WTC11 (cell line): ENCODE measurements around the gene KCNJ6. TPM values are rescaled to one million over a fixed set of nuclear protein-coding genes. Genes with fewer than 3 reads are reported as not detected.

ENCODE experiments used
- ATAC-seq: fragments of 200-7000 bp; cut with Tn5 transposase; 2 replicates; pipeline ENCODE4 v1.10.0; 2021; ENCODE audit warnings: mild to moderate bottlenecking, moderate library complexity
- CTCF ChIA-PET: fragments of 300-600 bp; sonication (Branson Sonifier 250); formaldehyde crosslinking; loops from one replicate; lab custom pipeline; 2021; ENCODE audit warnings: antibody characterized with exemption; lab: Charles Lee
- POLR2A ChIA-PET: fragments of 350-600 bp; sonication (Branson Sonifier 250); formaldehyde crosslinking; loops from one replicate; lab custom pipeline; 2021; ENCODE audit warnings: antibody characterized with exemption; lab: Charles Lee
- DNase-seq: peaks from one replicate; pipeline ENCODE4 v3.0.0; 2021; ENCODE audit warnings: low spot score
- H3K27ac Mint-ChIP-seq: 2 replicates; pipeline ENCODE4 v1.8.0; 2021; ENCODE audit warnings: mixed read lengths
- H3K27me3 Mint-ChIP-seq: 2 replicates; pipeline ENCODE4 v1.8.0; 2021; ENCODE audit warnings: low read depth, mild to moderate bottlenecking, moderate library complexity, mixed read lengths
- H3K36me3 Mint-ChIP-seq: 2 replicates; pipeline ENCODE4 v1.8.0; 2021; ENCODE audit warnings: mixed read lengths
- H3K4me1 Mint-ChIP-seq: 2 replicates; pipeline ENCODE4 v1.8.0; 2022; ENCODE audit warnings: mixed read lengths
- H3K4me3 Mint-ChIP-seq: 2 replicates; pipeline ENCODE4 v1.8.0; 2021; ENCODE audit warnings: mild to moderate bottlenecking, moderate library complexity, mixed read lengths
- H3K9me3 Mint-ChIP-seq: 2 replicates; pipeline ENCODE4 v1.8.0; 2021; ENCODE audit warnings: mixed read lengths
- ATF6 ChIP-seq: sonication (generic); formaldehyde crosslinking; IDR thresholded peaks from 2 replicates; pipeline ENCODE4 v1.8.1; 2023; ENCODE audit warnings: mild to moderate bottlenecking, missing genetic modification reagents
- CBFB ChIP-seq: sonication (generic); formaldehyde crosslinking; IDR thresholded peaks from 2 replicates; pipeline ENCODE4 v1.8.1; 2022; ENCODE audit warnings: mild to moderate bottlenecking, low read depth, missing genetic modification reagents
- CTCF ChIP-seq: fragments of 200-600 bp; IDR thresholded peaks from 2 replicates; pipeline ENCODE4 v1.8.0; 2022; ENCODE audit warnings: antibody characterized with exemption
- EMX1 ChIP-seq: fragments of 250-450 bp; sonication (Bioruptor Pico); IDR thresholded peaks from 2 replicates; pipeline ENCODE4 v1.8.0; 2021; ENCODE audit warnings: mild to moderate bottlenecking
- ETV6 ChIP-seq: sonication (generic); formaldehyde crosslinking; IDR thresholded peaks from 2 replicates; pipeline ENCODE4 v1.8.1; 2022; ENCODE audit warnings: mild to moderate bottlenecking, missing genetic modification reagents
- FOXJ3 ChIP-seq: sonication (generic); formaldehyde crosslinking; IDR thresholded peaks from 2 replicates; pipeline ENCODE4 v1.9.0; 2021; ENCODE audit warnings: missing genetic modification reagents, mild to moderate bottlenecking, borderline replicate concordance
- GABPB1 ChIP-seq: sonication (generic); formaldehyde crosslinking; IDR thresholded peaks from 2 replicates; pipeline ENCODE4 v1.8.1; 2023; ENCODE audit warnings: mild to moderate bottlenecking, missing genetic modification reagents
- GRHL2 ChIP-seq: fragments of 250-450 bp; sonication (Bioruptor Pico); IDR thresholded peaks from 2 replicates; pipeline ENCODE4 v1.8.0; 2022; ENCODE audit warnings: mild to moderate bottlenecking, moderate library complexity; ENCODE audit not compliant: insufficient replicate concordance, severe bottlenecking
- IRF2 ChIP-seq: sonication (generic); formaldehyde crosslinking; IDR thresholded peaks from 2 replicates; pipeline ENCODE4 v1.8.0; 2022; ENCODE audit warnings: low read depth, missing genetic modification reagents, borderline replicate concordance
- JAZF1 ChIP-seq: fragments of 250-450 bp; sonication (Bioruptor Pico); IDR thresholded peaks from 2 replicates; pipeline ENCODE4 v1.9.0; 2021; ENCODE audit warnings: moderate library complexity, mild to moderate bottlenecking, inconsistent platforms
- NFYB ChIP-seq: sonication (generic); formaldehyde crosslinking; conservative IDR thresholded peaks from 2 replicates; pipeline ENCODE4 v1.8.0; 2022; ENCODE audit warnings: low read depth, missing genetic modification reagents
- NR3C1 ChIP-seq: sonication (generic); formaldehyde crosslinking; conservative IDR thresholded peaks from 2 replicates; pipeline ENCODE4 v1.8.1; 2023; ENCODE audit warnings: low read depth, mild to moderate bottlenecking, missing genetic modification reagents
- RORB ChIP-seq: fragments of 250-450 bp; sonication (Bioruptor Pico); IDR thresholded peaks from 2 replicates; pipeline ENCODE4 v1.9.0; 2021; ENCODE audit warnings: mild to moderate bottlenecking
- STAT6 ChIP-seq: sonication (generic); formaldehyde crosslinking; conservative IDR thresholded peaks from 2 replicates; pipeline ENCODE4 v1.8.1; 2023; ENCODE audit warnings: mild to moderate bottlenecking, low read depth, missing genetic modification reagents, moderate library complexity
- TEAD4 ChIP-seq: sonication (generic); formaldehyde crosslinking; IDR thresholded peaks from 2 replicates; pipeline ENCODE4 v1.8.0; 2022; ENCODE audit warnings: mild to moderate bottlenecking, missing genetic modification reagents
- TP53 ChIP-seq: sonication (generic); formaldehyde crosslinking; IDR thresholded peaks from 2 replicates; pipeline ENCODE4 v1.8.1; 2023; ENCODE audit warnings: mild to moderate bottlenecking, missing genetic modification reagents
- ZBTB21 ChIP-seq: sonication (generic); formaldehyde crosslinking; IDR thresholded peaks from 2 replicates; pipeline ENCODE4 v1.8.1; 2023; ENCODE audit warnings: mild to moderate bottlenecking, missing genetic modification reagents, borderline replicate concordance
- ZBTB43 ChIP-seq: sonication (generic); formaldehyde crosslinking; IDR thresholded peaks from 2 replicates; pipeline ENCODE4 v1.8.1; 2023; ENCODE audit warnings: mild to moderate bottlenecking, missing genetic modification reagents
- ZNF263 ChIP-seq: sonication (generic); formaldehyde crosslinking; IDR thresholded peaks from 2 replicates; pipeline ENCODE4 v1.8.1; 2022; ENCODE audit warnings: low read depth, mild to moderate bottlenecking, moderate library complexity, missing genetic modification reagents
- ZNF317 ChIP-seq: sonication (generic); formaldehyde crosslinking; IDR thresholded peaks from 2 replicates; pipeline ENCODE4 v1.8.1; 2023; ENCODE audit warnings: low read depth, mild to moderate bottlenecking, moderate library complexity, missing genetic modification reagents, borderline replicate concordance
- total RNA-seq: library from RNA; stranded (reverse); gene quantifications from 3 replicates; pipeline ENCODE4 v1.2.3, GENCODE V29; 2021
- TF ChIP-seq, protein P1 (sequence below): fragments of 250-450 bp; sonication (Bioruptor Pico); IDR thresholded peaks from 2 replicates; pipeline ENCODE4 v1.9.0; 2021; ENCODE audit warnings: mild to moderate bottlenecking
- TF ChIP-seq, protein P2 (sequence below): fragments of 250-450 bp; sonication (Bioruptor Pico); IDR thresholded peaks from 2 replicates; pipeline ENCODE4 v1.9.0; 2021; ENCODE audit warnings: mild to moderate bottlenecking

Gene KCNJ6
- total RNA-seq, 1 experiment from 2014 or later, result 0.35 TPM

DNA sequence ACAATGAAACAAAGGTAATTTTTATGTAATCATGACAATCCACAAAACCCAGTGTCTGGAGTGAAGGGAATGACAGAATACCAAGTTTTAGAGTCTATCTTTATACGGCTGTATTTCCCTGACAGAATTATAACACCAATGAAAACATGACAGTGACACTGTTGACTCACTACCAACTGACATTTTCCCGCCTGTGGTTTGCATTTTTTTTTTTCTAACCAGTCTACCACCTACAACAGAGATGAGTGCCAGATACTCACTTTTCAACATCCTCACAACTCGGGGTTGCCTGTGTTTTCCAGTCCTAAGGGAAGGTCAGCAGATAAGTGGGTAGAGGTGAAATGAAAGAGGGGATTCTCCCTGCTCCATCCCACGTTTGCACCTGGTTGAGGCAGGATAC is 118.9 kb downstream of the KCNJ6 start:
- no peak overlapping the region for H3K27ac Mint-ChIP-seq
- H3K36me3 Mint-ChIP-seq, result no peaks in the 10 kb centered on the region
- ChIA-PET POLR2A (no interaction called here), CTCF (no interaction called here)
- no peaks in the 10 kb centered on the region for H3K27me3 Mint-ChIP-seq
- H3K9me3 Mint-ChIP-seq, result no peaks in the 10 kb centered on the region
- no peak for ATAC-seq
- TF ChIP-seq FOXJ3 (no peak), GABPB1 (no peak), RORB (CRISPR knock-in tag) (no peak), IRF2 (CRISPR knock-in tag) (no peak), STAT6 (CRISPR knock-in tag) (no peak), ZNF263 (no peak), ZNF317 (CRISPR knock-in tag) (no peak), ATF6 (CRISPR knock-in tag) (no peak), ZBTB43 (CRISPR knock-in tag) (no peak), ETV6 (CRISPR knock-in tag) (no peak), TEAD4 (CRISPR knock-in tag) (no peak)
- TF ChIP-seq, protein P1, sequence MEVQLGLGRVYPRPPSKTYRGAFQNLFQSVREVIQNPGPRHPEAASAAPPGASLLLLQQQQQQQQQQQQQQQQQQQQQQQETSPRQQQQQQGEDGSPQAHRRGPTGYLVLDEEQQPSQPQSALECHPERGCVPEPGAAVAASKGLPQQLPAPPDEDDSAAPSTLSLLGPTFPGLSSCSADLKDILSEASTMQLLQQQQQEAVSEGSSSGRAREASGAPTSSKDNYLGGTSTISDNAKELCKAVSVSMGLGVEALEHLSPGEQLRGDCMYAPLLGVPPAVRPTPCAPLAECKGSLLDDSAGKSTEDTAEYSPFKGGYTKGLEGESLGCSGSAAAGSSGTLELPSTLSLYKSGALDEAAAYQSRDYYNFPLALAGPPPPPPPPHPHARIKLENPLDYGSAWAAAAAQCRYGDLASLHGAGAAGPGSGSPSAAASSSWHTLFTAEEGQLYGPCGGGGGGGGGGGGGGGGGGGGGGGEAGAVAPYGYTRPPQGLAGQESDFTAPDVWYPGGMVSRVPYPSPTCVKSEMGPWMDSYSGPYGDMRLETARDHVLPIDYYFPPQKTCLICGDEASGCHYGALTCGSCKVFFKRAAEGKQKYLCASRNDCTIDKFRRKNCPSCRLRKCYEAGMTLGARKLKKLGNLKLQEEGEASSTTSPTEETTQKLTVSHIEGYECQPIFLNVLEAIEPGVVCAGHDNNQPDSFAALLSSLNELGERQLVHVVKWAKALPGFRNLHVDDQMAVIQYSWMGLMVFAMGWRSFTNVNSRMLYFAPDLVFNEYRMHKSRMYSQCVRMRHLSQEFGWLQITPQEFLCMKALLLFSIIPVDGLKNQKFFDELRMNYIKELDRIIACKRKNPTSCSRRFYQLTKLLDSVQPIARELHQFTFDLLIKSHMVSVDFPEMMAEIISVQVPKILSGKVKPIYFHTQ (CRISPR knock-in tag), result no peak
- H3K4me1 Mint-ChIP-seq, result no peaks in the 10 kb centered on the region
- H3K4me3 Mint-ChIP-seq, result no peak overlapping the region
- no peak for DNase-seq

GRCh38 chr21:37796011-37796410 is 120.2 kb downstream of the KCNJ6 start:
- Mint-ChIP-seq H3K4me1 (no peaks in the 10 kb centered on the region), H3K36me3 (no peaks in the 10 kb centered on the region), H3K27ac (no peak overlapping the region), H3K9me3 (no peaks in the 10 kb centered on the region), H3K27me3 (no peaks in the 10 kb centered on the region), H3K4me3 (no peak overlapping the region)
- no peak for ATAC-seq
- POLR2A ChIA-PET, result no interaction called here
- CTCF ChIA-PET, result no interaction called here
- no peak for DNase-seq
- TF ChIP-seq JAZF1 (CRISPR knock-in tag), result no peak
- TF ChIP-seq CBFB (CRISPR knock-in tag), result no peak
- TF ChIP-seq NR3C1 (CRISPR knock-in tag), result no peak
- no peak for TF ChIP-seq NFYB (CRISPR knock-in tag)
- TF ChIP-seq EMX1 (CRISPR knock-in tag), result no peak
- TF ChIP-seq TEAD4 (CRISPR knock-in tag), result no peak
- TF ChIP-seq RORB (CRISPR knock-in tag), result no peak
- TF ChIP-seq ZBTB21 (CRISPR knock-in tag), result no peak
- no peak for TF ChIP-seq TP53
- no peak for TF ChIP-seq CTCF
- no peak for TF ChIP-seq GRHL2
- TF ChIP-seq, protein P2, sequence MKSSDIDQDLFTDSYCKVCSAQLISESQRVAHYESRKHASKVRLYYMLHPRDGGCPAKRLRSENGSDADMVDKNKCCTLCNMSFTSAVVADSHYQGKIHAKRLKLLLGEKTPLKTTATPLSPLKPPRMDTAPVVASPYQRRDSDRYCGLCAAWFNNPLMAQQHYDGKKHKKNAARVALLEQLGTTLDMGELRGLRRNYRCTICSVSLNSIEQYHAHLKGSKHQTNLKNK, result no peak
